T47D (cell line): ENCODE measurements around the gene KDM3A.

Experiments used
- DNase-seq, 2 experiments: peaks; one replicate each; pipeline versions ENCODE4 v3.0.0 to v3.0.0-alpha.2; 2011 to 2012; ENCODE audit warnings: low read depth in 1 of 2, low spot score in 1 of 2
- JUND ChIP-seq: IDR thresholded peaks from 2 replicates; pipeline ENCODE4 v1.6.1; 2012; ENCODE audit warnings: low read depth
- in situ Hi-C: cut with HindIII; loops from 2 replicates; pipeline ENCODE4 v1.10.0; 2016; ENCODE audit warnings: low sequenced_read_pairs, low pct_unique_long_range_greater_than_20kb

The KDM3A gene

DNA sequence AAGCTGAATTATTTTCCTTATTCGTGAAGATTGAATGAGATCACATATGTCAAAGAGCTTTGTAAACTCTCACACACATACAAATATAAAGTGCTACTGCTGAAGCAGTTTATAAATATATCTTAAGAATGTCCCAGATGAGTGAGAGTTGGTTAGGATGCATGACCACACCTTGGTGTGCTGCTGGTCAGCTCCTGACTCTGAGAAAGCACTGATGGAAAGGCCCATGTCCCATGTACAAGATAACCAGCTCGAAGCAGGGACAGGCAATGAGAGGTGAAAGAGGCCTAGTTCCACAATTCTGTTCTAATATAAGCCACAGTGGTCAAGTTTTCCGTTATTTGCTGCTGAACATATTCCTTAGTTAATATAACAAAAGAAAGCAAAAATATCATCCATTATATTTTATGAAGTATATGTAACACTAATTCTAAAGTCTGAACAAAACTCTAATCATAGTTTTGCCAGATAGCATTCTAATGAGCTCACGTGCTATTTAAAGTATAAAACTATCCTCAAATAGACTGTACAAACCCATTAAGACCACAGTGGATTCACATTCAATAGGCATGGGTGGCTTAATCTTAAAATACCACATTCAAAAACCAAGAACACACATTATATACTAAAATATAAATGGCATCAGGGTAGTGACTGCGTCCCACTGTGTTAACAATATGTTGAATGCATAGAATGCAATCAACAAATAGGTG is 72.9 kb downstream of the KDM3A start:
- DNase-seq, result no peak
- in situ Hi-C loops, result no loop called here

DNA sequence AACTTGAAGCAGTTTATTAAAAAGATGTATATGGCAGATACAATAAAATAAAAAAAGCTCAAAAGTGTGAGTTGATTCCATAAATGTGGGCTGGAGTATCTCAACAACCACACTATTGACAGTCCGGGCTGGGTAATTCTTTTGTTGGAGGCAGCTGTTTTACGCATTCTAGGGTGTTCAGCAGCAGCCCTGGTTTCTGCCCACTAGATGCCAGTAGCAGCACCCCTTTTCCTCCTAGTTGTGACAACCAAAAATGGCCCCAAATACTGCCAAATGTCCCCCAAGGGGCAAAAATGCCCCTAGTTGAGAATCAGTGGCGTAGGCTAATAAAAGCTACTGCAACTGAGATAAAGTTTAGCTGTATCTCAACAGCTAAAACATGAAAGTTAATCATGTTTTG is 77.3 kb downstream of the KDM3A start:
- in situ Hi-C loops, result no loop called here
- no peak for TF ChIP-seq JUND
- DNase-seq, result peak in 1 of 2 experiments; percentile 46

More for the DNA sequence above, 72.9 kb downstream of the KDM3A start:
- no peak for TF ChIP-seq JUND

DNA sequence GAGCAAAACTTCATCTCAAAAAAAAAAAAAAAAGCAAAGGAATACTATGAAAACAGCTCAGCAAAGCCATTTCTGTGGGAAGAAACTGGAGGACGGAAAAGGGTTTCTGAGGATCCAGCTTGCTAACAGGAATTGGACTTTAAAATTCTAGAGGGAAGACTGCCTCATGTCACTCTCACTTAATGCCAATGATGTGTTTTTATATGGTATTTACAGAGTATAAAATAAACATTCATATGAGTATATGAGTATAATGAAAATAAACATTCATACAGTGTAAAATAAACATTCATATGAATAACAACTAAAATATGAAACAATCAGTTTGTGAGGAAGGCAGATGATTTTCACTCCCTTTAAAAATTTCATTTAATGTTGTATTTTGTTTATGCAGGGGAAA is 78.2 kb downstream of the KDM3A start:
- in situ Hi-C loops, result no loop called here
- no peak for DNase-seq
- TF ChIP-seq JUND, result no peak

DNA sequence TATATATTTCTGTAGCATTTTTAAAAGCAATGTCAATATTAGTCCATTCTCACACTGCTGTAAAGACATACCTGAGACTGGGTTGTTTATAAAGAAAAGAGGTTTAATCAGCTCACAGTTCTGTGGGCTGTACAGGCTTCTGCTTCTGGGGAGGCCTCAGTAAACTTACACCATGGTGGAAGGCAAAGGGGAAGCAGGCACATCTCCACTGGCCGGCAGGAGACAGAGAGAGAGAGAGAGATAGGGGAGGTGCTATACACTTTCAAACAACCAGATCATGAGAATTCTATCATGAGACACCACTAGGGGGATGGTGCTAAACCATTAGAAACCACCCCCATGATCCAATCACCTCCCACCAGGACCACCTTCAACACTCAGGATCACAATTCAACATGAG is 79.0 kb downstream of the KDM3A start:
- no peak for DNase-seq
- TF ChIP-seq JUND, result no peak
- in situ Hi-C loops, result no loop called here

DNA sequence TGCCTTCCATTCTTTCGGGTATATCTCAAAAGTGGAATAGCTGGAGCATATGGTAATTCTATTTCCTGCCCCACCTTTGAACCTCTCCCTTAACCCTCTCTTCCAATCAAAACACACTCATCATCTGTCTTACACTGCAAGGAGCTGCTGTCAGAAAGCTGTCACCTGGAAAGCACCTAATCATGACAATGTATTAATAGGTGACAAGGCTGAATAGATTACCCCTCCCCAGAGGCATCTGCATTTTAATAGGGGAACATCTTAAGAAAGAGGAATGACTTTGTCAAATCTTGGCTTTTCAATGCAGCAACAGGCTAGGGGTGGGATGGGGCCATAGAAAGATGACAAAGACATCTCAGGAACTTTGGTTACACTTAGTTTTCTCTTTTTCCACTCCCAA is 80.8 kb downstream of the KDM3A start:
- TF ChIP-seq JUND, result no peak
- DNase-seq, result no peak
- in situ Hi-C loops, result no loop called here

- no peak for TF ChIP-seq JUND
- no peak for DNase-seq
- in situ Hi-C loops, result no loop called here
These were observed 81.5 kb downstream of the KDM3A start for GRCh38 chr2:86522711-86523110.

DNA sequence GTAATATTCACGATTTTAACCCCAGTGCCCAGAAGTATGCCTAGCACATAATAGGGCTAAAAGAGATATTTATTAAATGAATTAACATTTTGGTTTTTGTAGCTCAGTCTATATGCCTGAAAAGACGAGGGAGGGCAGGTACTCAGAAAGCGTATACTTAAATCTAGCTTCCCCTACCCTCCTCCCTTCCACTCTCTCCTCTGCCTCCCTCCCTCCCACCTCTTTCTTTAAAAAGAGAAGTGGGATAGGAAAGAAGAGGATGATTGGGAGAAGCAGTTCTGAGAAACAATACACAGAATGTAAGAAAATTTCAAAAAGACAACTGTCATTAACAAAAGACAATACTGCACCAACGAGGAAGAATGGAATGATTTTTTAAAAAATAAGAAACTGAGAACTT is 82.3 kb downstream of the KDM3A start:
- in situ Hi-C loops, result no loop called here
- DNase-seq, result no peak
- TF ChIP-seq JUND, result no peak

DNA sequence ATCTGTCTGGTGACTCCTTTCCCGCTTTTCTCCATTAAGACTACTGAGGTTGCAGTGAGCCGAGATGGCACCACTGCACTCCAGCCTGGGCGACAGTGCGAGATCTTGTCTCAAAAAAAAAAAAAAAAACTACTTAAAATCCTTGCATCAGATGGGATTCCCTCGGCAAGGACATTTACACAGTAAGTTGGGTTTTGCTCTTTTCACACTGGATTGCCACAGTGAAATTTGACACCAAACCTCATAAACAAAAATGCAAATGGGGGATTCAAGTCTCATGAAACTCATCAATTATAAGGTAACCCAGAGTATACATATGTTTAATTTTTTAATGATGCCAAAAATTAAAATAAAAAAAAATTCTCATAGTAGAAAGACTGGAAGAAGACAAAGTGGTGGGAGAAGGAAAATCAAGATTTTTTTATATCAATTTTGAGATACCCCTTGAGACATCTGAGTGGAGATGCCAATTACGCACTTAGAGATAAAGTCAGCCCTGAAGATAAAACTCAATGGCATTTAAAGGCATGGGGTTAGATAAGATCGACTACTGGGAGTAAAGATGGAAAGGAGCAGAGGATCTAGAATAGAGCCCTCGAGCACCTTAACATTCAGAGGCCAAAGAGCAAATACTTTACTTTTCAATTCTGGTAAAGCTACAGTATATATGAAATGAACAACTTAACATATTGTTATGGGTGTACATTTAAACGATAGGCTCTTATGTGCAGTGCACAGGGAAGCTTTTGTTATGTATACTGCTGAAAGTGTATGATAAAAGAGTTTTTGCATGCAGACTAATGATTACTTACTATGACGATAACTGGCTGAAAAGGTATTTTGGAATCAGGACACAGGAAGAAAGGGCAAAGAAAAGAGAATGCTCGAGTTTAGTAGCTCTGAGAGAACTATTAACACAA is 84.5 kb downstream of the KDM3A start:
- in situ Hi-C loops, result no loop called here
- DNase-seq, result no peak
- no peak for TF ChIP-seq JUND

- no peak for TF ChIP-seq JUND
- no peak for DNase-seq
- in situ Hi-C loops, result no loop called here
These were observed 92.4 kb downstream of the KDM3A start for GRCh38 chr2:86533589-86533988.

DNA sequence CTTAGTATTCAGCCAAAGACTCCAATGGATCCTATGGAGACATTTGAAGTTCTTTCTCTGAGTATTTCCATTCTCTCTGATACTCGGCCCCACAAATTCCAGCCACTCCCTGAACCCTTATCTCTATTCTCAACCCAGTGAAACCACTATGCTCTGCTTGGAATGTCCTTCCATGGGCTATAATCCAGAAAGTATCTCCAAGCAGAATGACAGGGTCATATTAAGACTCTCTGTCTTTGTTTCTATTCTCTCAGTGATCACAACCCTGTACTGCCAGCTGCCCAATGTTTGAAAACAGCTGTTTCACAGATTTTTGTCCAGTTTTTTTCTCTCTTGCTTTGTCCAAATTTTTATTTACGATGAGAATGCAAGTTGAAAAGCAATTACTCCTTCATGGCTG is 100.2 kb downstream of the KDM3A start:
- TF ChIP-seq JUND, result no peak
- in situ Hi-C loops, result no loop called here
- no peak for DNase-seq
